H9 (cell line): ENCODE measurements around the gene NEK7. TPM values are rescaled to one million over a fixed set of nuclear protein-coding genes. Genes with fewer than 3 reads are reported as not detected.

Experiments used
- DNase-seq: peaks from one replicate; pipeline ENCODE4 v3.0.0-alpha.2; 2017
- H2AFZ ChIP-seq: one replicate; pipeline ENCODE4 v1.6.1; 2013; ENCODE audit warnings: mild to moderate bottlenecking, low read length, control low read depth, moderate library complexity
- H2AK5ac ChIP-seq: 2 replicates; pipeline ENCODE4 v1.6.1; 2013; ENCODE audit warnings: low read length, control low read depth, mixed read lengths; ENCODE audit not compliant: insufficient read length
- H2BK120ac ChIP-seq: one replicate; pipeline ENCODE4 v1.6.1; 2013; ENCODE audit warnings: low read depth, mild to moderate bottlenecking, low read length, control low read depth, inconsistent platforms; ENCODE audit not compliant: poor library complexity, severe bottlenecking
- H2BK12ac ChIP-seq: 2 replicates; pipeline ENCODE4 v1.6.1; 2013; ENCODE audit warnings: low read length, control low read depth, mixed read lengths, low read depth; ENCODE audit not compliant: insufficient read length
- H2BK15ac ChIP-seq: 2 replicates; pipeline ENCODE4 v1.6.1; 2013; ENCODE audit warnings: low read depth, low read length, control low read depth
- H2BK20ac ChIP-seq: one replicate; pipeline ENCODE4 v1.6.1; 2013; ENCODE audit warnings: low read depth, mild to moderate bottlenecking, low read length, control low read depth, inconsistent platforms; ENCODE audit not compliant: poor library complexity, severe bottlenecking
- H2BK5ac ChIP-seq: 2 replicates; pipeline ENCODE4 v1.6.1; 2013; ENCODE audit warnings: low read length, control low read depth, mixed read lengths; ENCODE audit not compliant: insufficient read length
- H3K14ac ChIP-seq: 2 replicates; pipeline ENCODE4 v1.6.1; 2013; ENCODE audit warnings: low read length, control low read depth; ENCODE audit not compliant: insufficient read depth
- H3K18ac ChIP-seq: 2 replicates; pipeline ENCODE4 v1.6.1; 2013; ENCODE audit warnings: low read depth, mild to moderate bottlenecking, mixed read lengths, low read length, control low read depth; ENCODE audit not compliant: insufficient read length
- H3K23ac ChIP-seq: 2 replicates; pipeline ENCODE4 v1.6.1; 2013; ENCODE audit warnings: low read length, control low read depth, mixed read lengths, low read depth; ENCODE audit not compliant: insufficient read length
- H3K23me2 ChIP-seq: 2 replicates; pipeline ENCODE4 v1.6.1; 2013; ENCODE audit warnings: low read depth, mild to moderate bottlenecking, mixed read lengths, low read length, control low read depth; ENCODE audit not compliant: insufficient read length, poor library complexity, severe bottlenecking
- H3K27ac ChIP-seq: 2 replicates; pipeline ENCODE4 v1.5.1; 2013; ENCODE audit warnings: low read length, control low read depth, mixed read lengths, low read depth; ENCODE audit not compliant: insufficient read length
- H3K27me3 ChIP-seq: 2 replicates; pipeline ENCODE4 v1.6.1; 2013; ENCODE audit warnings: low read length, control low read depth, inconsistent platforms; ENCODE audit not compliant: insufficient read depth
- H3K4ac ChIP-seq: 2 replicates; pipeline ENCODE4 v1.6.1; 2013; ENCODE audit warnings: low read depth, mild to moderate bottlenecking, control low read depth, inconsistent platforms, low read length, moderate library complexity
- H3K4me1 ChIP-seq: 2 replicates; pipeline ENCODE4 v1.6.1; 2013; ENCODE audit warnings: low read length, control low read depth, inconsistent platforms; ENCODE audit not compliant: insufficient read depth
- H3K4me2 ChIP-seq: 2 replicates; pipeline ENCODE4 v1.6.1; 2013; ENCODE audit warnings: low read length, control low read depth, mixed read lengths; ENCODE audit not compliant: insufficient read length, insufficient read depth
- H3K56ac ChIP-seq: 2 replicates; pipeline ENCODE4 v1.6.1; 2013; ENCODE audit warnings: low read depth, mild to moderate bottlenecking, mixed read lengths, low read length, control low read depth; ENCODE audit not compliant: insufficient read length
- H3K79me1 ChIP-seq: 2 replicates; pipeline ENCODE4 v1.6.1; 2013; ENCODE audit warnings: low read depth, mild to moderate bottlenecking, moderate library complexity, low read length, control low read depth, inconsistent platforms; ENCODE audit not compliant: insufficient read depth, poor library complexity, severe bottlenecking
- H3K79me2 ChIP-seq: 2 replicates; pipeline ENCODE4 v1.6.1; 2013; ENCODE audit warnings: low read length, control low read depth, inconsistent platforms; ENCODE audit not compliant: insufficient read depth
- H3K9ac ChIP-seq: 2 replicates; pipeline ENCODE4 v1.6.1; 2013; ENCODE audit warnings: low read length, control low read depth, mixed read lengths; ENCODE audit not compliant: insufficient read length; ENCODE audit errors: extremely low read depth
- H3K9me3 ChIP-seq: one replicate; pipeline ENCODE4 v1.6.1; 2013; ENCODE audit warnings: low read depth, low read length, inconsistent platforms; ENCODE audit not compliant: control insufficient read depth
- H3T11ph ChIP-seq: one replicate; pipeline ENCODE4 v1.6.1; 2013; ENCODE audit warnings: mild to moderate bottlenecking, low read length, control low read depth, inconsistent platforms
- H4K20me1 ChIP-seq: one replicate; pipeline ENCODE4 v1.6.1; 2013; ENCODE audit not compliant: control insufficient read depth, insufficient read length, insufficient read depth
- H4K5ac ChIP-seq: 2 replicates; pipeline ENCODE4 v1.6.1; 2013; ENCODE audit warnings: low read depth, mild to moderate bottlenecking, mixed read lengths, low read length, control low read depth; ENCODE audit not compliant: insufficient read length
- H4K8ac ChIP-seq: replicated peaks from 2 replicates; pipeline ENCODE4 v1.6.1; 2013; ENCODE audit warnings: low read length, control low read depth, mixed read lengths, low read depth; ENCODE audit not compliant: insufficient read length
- H4K91ac ChIP-seq: 2 replicates; pipeline ENCODE4 v1.6.1; 2013; ENCODE audit warnings: low read depth, mild to moderate bottlenecking, moderate library complexity, mixed read lengths, low read length, control low read depth; ENCODE audit not compliant: insufficient read length
- H3K27ac Mint-ChIP-seq, 3 experiments: 2 replicates in 2 of 3; 3 replicates in 1 of 3; pipeline ENCODE4 v1.8.0; 2020 to 2021; ENCODE audit warnings: mixed read lengths in 3 of 3, mild to moderate bottlenecking in 1 of 3, moderate library complexity in 1 of 3
- H3K27me3 Mint-ChIP-seq: 2 replicates; pipeline ENCODE4 v1.8.0; 2021; ENCODE audit warnings: low read depth, mild to moderate bottlenecking, moderate library complexity, mixed read lengths
- H3K36me3 Mint-ChIP-seq, 3 experiments: 2 replicates in 2 of 3; 3 replicates in 1 of 3; pipeline ENCODE4 v1.8.0; 2020 to 2021; ENCODE audit warnings: low read depth in 3 of 3, mixed read lengths in 3 of 3; ENCODE audit not compliant: insufficient read depth in 1 of 3
- H3K4me1 Mint-ChIP-seq, 2 experiments: 2 replicates each; pipeline ENCODE4 v1.8.0; 2020; ENCODE audit warnings: mixed read lengths in 2 of 2
- H3K4me3 Mint-ChIP-seq, 2 experiments: 2 replicates in 1 of 2; 3 replicates in 1 of 2; pipeline ENCODE4 v1.8.0; 2020 to 2021; ENCODE audit warnings: mild to moderate bottlenecking in 2 of 2, mixed read lengths in 2 of 2, moderate library complexity in 1 of 2
- H3K9me3 Mint-ChIP-seq, 2 experiments: 2 replicates in 1 of 2; 3 replicates in 1 of 2; pipeline ENCODE4 v1.8.0; 2020; ENCODE audit warnings: mild to moderate bottlenecking in 2 of 2, mixed read lengths in 2 of 2, moderate library complexity in 1 of 2
- CTCF ChIP-seq: fragments of 200-600 bp; sonication (generic); conservative IDR thresholded peaks from 3 replicates; pipeline ENCODE4 v1.8.0; 2021; ENCODE audit warnings: antibody characterized with exemption, mild to moderate bottlenecking
- WGBS: extraction: QIAGEN DNeasy Blood & Tissue Kit; methylation state at CpG from one replicate; pipeline ENCODE4 v1.1.7; 2013; ENCODE audit warnings: missing lambda C conversion rate, low lambda C conversion rate, mixed read lengths; ENCODE audit not compliant: insufficient read length; ENCODE audit errors: extremely low coverage; 5-methylcytosine and 5-hydroxymethylcytosine counted together
- total RNA-seq: library from RNA; stranded (reverse); gene quantifications from 2 replicates; pipeline ENCODE4 v1.2.1, GENCODE V29; 2021

NEK7 gene
- total RNA-seq, 1 experiment from 2014 or later: 9.6 TPM

- H3K79me1 ChIP-seq: no peaks in the 10 kb centered on the region
- no peak overlapping the region for H3K56ac ChIP-seq
- no peak overlapping the region for H3K9ac ChIP-seq
- H3K18ac ChIP-seq: no peak overlapping the region
- H2BK20ac ChIP-seq: no peak overlapping the region
- no peak overlapping the region for H2BK5ac ChIP-seq
- no peak overlapping the region for H3K27ac ChIP-seq
- H2BK12ac ChIP-seq: no peak overlapping the region
- H3K23ac ChIP-seq: no peak overlapping the region
- DNase-seq: no peak
- no peak for TF ChIP-seq CTCF
- no CpG with 5 or more reads among the region's 1 CpG for WGBS
- H4K20me1 ChIP-seq: no peaks in the 10 kb centered on the region
- H2AK5ac ChIP-seq: no peak overlapping the region
- H3K4me1 ChIP-seq: no peaks in the 10 kb centered on the region
- H3K27me3 Mint-ChIP-seq: no peaks in the 10 kb centered on the region
- no peak overlapping the region for H4K8ac ChIP-seq
- H3K9me3 ChIP-seq: no peaks in the 10 kb centered on the region
- no peak overlapping the region for H2BK15ac ChIP-seq
- H3K27ac Mint-ChIP-seq: no peak overlapping the region
- no peak overlapping the region for H3K14ac ChIP-seq
- H4K5ac ChIP-seq: no peak overlapping the region
- no peaks in the 10 kb centered on the region for H3K27me3 ChIP-seq
- H2AFZ ChIP-seq: no peak overlapping the region
- H2BK120ac ChIP-seq: no peak overlapping the region
- peaks cover 3 to 5% of the 10 kb centered on the region in 2 experiments; a peak in 2 of 4 replicates for H3K4me1 Mint-ChIP-seq
- H3T11ph ChIP-seq: no peak overlapping the region
- no peaks in the 10 kb centered on the region for H3K79me2 ChIP-seq
- no peak overlapping the region for H3K4me2 ChIP-seq
- no peak overlapping the region for H3K4ac ChIP-seq
- H3K4me3 Mint-ChIP-seq: no peak overlapping the region
- H4K91ac ChIP-seq: no peak overlapping the region
- no peaks in the 10 kb centered on the region for H3K23me2 ChIP-seq
- H3K9me3 Mint-ChIP-seq: no peaks in the 10 kb centered on the region
- no peaks in the 10 kb centered on the region; a peak in 1 of 7 replicates for H3K36me3 Mint-ChIP-seq
Observed at GRCh38 chr1:198108636-198109370, 48.0 kb upstream of the NEK7 start.
